ENCODE data around the gene INA. TPM values are rescaled to one million over a fixed set of nuclear protein-coding genes. Genes with fewer than 3 reads are reported as not detected.

INA gene
- total RNA-seq, 1 experiment from 2014 or later, result 0.52 TPM

DNA sequence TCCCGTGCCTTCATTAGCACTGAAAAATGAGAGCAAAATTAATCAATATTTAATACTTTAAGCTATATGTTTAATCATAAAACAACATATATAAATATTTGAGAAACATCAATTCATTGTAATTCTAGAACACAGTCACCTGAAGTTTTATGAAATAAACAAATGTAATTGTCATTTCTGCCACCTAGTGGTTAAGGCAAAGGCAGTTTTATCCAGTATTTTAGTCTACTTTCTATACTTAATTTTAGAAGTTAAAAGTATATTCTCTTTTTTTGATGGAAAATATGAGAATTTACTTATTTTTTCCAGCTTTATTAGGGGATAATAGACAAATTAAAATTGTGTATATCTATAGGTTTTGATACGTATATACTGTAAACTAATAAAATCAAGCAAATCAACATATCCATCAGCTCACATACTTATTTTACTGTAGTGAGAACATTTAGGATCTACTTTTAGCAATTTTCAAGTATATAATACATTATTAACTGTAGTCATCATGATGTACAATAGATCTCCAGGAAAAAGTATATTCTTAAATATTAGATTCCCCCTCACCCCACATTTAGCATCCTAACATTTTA is 57.1 kb downstream of the INA start:
- H3K9me3 ChIP-seq, result no peaks in the 10 kb centered on the region
- H3K36me3 ChIP-seq (ENCODE audit: control insufficient read depth, insufficient read depth, low read length), result peaks cover 4% of the 10 kb centered on the region
- TF ChIP-seq, protein P1, sequence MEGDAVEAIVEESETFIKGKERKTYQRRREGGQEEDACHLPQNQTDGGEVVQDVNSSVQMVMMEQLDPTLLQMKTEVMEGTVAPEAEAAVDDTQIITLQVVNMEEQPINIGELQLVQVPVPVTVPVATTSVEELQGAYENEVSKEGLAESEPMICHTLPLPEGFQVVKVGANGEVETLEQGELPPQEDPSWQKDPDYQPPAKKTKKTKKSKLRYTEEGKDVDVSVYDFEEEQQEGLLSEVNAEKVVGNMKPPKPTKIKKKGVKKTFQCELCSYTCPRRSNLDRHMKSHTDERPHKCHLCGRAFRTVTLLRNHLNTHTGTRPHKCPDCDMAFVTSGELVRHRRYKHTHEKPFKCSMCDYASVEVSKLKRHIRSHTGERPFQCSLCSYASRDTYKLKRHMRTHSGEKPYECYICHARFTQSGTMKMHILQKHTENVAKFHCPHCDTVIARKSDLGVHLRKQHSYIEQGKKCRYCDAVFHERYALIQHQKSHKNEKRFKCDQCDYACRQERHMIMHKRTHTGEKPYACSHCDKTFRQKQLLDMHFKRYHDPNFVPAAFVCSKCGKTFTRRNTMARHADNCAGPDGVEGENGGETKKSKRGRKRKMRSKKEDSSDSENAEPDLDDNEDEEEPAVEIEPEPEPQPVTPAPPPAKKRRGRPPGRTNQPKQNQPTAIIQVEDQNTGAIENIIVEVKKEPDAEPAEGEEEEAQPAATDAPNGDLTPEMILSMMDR (IDR thresholded peaks at IDR 0.05; ENCODE audit: insufficient read depth in 1 of 2, low read depth in 1 of 2, low read length in 1 of 2, severe bottlenecking in 1 of 2, unreplicated experiment in 1 of 2), result peak; percentile 42 to 69
- Mint-ChIP-seq H3K27ac (ENCODE audit: unreplicated experiment) (no peak overlapping the region), H3K9me3 (ENCODE audit: unreplicated experiment) (no peaks in the 10 kb centered on the region), H3K4me3 (ENCODE audit: unreplicated experiment) (no peak overlapping the region), H3K27me3 (ENCODE audit: insufficient read depth, unreplicated experiment) (no peaks in the 10 kb centered on the region), H3K36me3 (ENCODE audit: insufficient read depth, unreplicated experiment) (peaks cover 60% of the 10 kb centered on the region), H3K4me1 (ENCODE audit: low read depth, unreplicated experiment) (no peaks in the 10 kb centered on the region)
- POLR2A ChIA-PET, result no interaction called here
- CTCF ChIA-PET, result interaction anchor here (0.6 kb wide), 1 partner anchor 23 kb away, joined by 3 read pairs; no protein-coding TSS in a partner anchor
- no peak for DNase-seq
- H3K4me3 ChIP-seq (ENCODE audit: low read depth, low read length), result no peak overlapping the region
- H3K4me1 ChIP-seq, result no peaks in the 10 kb centered on the region
- intact Hi-C loops (cut with micrococcal nuclease; ENCODE audit: unreplicated experiment), result loop anchor here (2.0 kb wide), 1 partner anchor 415 kb away; the partner anchor contains the start of gene CNNM2
- no TSS peak for BruUV-seq (replicated peaks)
- H3K27me3 ChIP-seq (replicated peaks; ENCODE audit: control insufficient read depth, insufficient read depth, low read length), result no peaks in the 10 kb centered on the region

DNA sequence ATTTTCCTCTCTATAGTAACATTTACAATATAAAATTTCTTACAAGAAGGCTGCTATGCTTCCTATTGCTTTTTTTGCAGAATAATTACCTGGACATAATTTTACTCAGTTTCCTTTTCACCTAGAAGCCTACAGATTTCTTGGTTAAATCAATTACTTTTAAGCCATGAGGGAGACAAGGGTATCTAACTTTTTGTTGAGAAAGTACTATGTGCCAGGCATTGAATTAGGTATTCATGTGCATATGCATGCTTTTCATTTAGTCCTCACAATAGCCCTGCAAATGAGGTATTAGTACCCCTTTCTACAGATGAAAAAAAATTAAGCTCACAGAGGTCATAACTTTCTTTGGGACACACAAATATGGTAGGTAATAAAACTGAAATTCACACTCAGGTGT is 57.6 kb downstream of the INA start:
- H3K36me3 ChIP-seq (ENCODE audit: control insufficient read depth, insufficient read depth, low read length), result peaks cover 4% of the 10 kb centered on the region
- H3K36me3 Mint-ChIP-seq (ENCODE audit: insufficient read depth, unreplicated experiment), result peaks cover 65% of the 10 kb centered on the region
- intact Hi-C loops (cut with micrococcal nuclease; ENCODE audit: unreplicated experiment), result loop anchor here (2.0 kb wide), 1 partner anchor 416 kb away; the partner anchor contains the start of gene CNNM2
- TF ChIP-seq, protein P1 (IDR thresholded peaks at IDR 0.05; ENCODE audit: insufficient read depth in 1 of 2, low read depth in 1 of 2, low read length in 1 of 2, severe bottlenecking in 1 of 2, unreplicated experiment in 1 of 2), result no peak
- no TSS peak for BruUV-seq (replicated peaks)
- CTCF ChIA-PET, result interaction anchor here (0.6 kb wide), 1 partner anchor 22 kb away, joined by 3 read pairs; no protein-coding TSS in a partner anchor
- no peaks in the 10 kb centered on the region for H3K27me3 Mint-ChIP-seq (ENCODE audit: insufficient read depth, unreplicated experiment)
- POLR2A ChIA-PET, result no interaction called here
- H3K27me3 ChIP-seq (replicated peaks; ENCODE audit: control insufficient read depth, insufficient read depth, low read length), result no peaks in the 10 kb centered on the region
- no peaks in the 10 kb centered on the region for H3K9me3 Mint-ChIP-seq (ENCODE audit: unreplicated experiment)
- no peaks in the 10 kb centered on the region for H3K4me1 ChIP-seq
- no peak overlapping the region for H3K4me3 ChIP-seq (ENCODE audit: low read depth, low read length)
- DNase-seq, result no peak
- H3K9me3 ChIP-seq, result no peaks in the 10 kb centered on the region
- no peak overlapping the region for H3K4me3 Mint-ChIP-seq (ENCODE audit: unreplicated experiment)
- no peaks in the 10 kb centered on the region for H3K4me1 Mint-ChIP-seq (ENCODE audit: low read depth, unreplicated experiment)
- H3K27ac Mint-ChIP-seq (ENCODE audit: unreplicated experiment), result no peak overlapping the region

DNA sequence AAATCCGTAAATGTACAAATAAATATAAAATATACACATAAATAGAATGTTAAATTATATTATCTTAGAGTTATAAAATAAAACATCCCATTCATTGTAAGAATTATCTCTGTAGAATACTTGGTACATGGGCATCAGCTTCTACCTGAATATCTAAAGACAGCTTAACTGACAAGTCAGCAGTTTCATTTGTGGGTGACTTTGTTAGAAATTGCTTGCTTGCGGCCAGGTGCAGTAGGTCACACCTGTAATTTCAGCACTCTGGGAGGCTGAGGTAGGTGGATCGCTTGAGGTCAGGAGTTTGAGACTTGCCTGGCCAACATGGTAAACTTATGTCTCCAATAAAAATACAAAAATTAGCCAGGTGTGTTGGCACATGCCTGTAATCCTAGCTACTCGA is 59.4 kb downstream of the INA start:
- no peaks in the 10 kb centered on the region for H3K4me1 Mint-ChIP-seq (ENCODE audit: low read depth, unreplicated experiment)
- H3K27me3 Mint-ChIP-seq (ENCODE audit: insufficient read depth, unreplicated experiment), result no peaks in the 10 kb centered on the region
- H3K9me3 ChIP-seq, result no peaks in the 10 kb centered on the region
- no peak overlapping the region for H3K4me3 Mint-ChIP-seq (ENCODE audit: unreplicated experiment)
- no peak overlapping the region for H3K27ac Mint-ChIP-seq (ENCODE audit: unreplicated experiment)
- CTCF ChIA-PET, result no interaction called here
- H3K36me3 Mint-ChIP-seq (ENCODE audit: insufficient read depth, unreplicated experiment), result peaks cover 57% of the 10 kb centered on the region
- H3K4me1 ChIP-seq, result no peaks in the 10 kb centered on the region
- TF ChIP-seq, protein P1 (IDR thresholded peaks at IDR 0.05; ENCODE audit: insufficient read depth in 1 of 2, low read depth in 1 of 2, low read length in 1 of 2, severe bottlenecking in 1 of 2, unreplicated experiment in 1 of 2), result no peak
- no peak for DNase-seq
- POLR2A ChIA-PET, result no interaction called here
- no peaks in the 10 kb centered on the region for H3K9me3 Mint-ChIP-seq (ENCODE audit: unreplicated experiment)
- BruUV-seq (replicated peaks), result no TSS peak
- H3K4me3 ChIP-seq (ENCODE audit: low read depth, low read length), result no peak overlapping the region
- intact Hi-C loops (cut with micrococcal nuclease; ENCODE audit: unreplicated experiment), result no loop called here
- no peaks in the 10 kb centered on the region for H3K27me3 ChIP-seq (replicated peaks; ENCODE audit: control insufficient read depth, insufficient read depth, low read length)
- H3K36me3 ChIP-seq (ENCODE audit: control insufficient read depth, insufficient read depth, low read length), result peaks cover 4% of the 10 kb centered on the region

Other genes with a start within 250 kb of the INA start
- gene NT5C2, start 83.9 kb upstream of the INA start, total RNA-seq (2022), result 91.2 and 92.2 TPM in 2 replicates
- 0.21 TPM in 1 of 2 replicates, not detected in the other for gene RPEL1, start 31.3 kb upstream of the INA start, total RNA-seq (2022)
- gene PCGF6, start 74.0 kb downstream of the INA start, total RNA-seq (2022), result 20.4 and 21.6 TPM in 2 replicates
- gene TAF5, start 90.8 kb downstream of the INA start, total RNA-seq (2022), result 6.3 and 6.8 TPM in 2 replicates
- gene ATP5MK, start 119.3 kb downstream of the INA start, total RNA-seq (2022), result 340 and 369 TPM in 2 replicates
- gene PDCD11, start 119.5 kb downstream of the INA start, total RNA-seq (2022), result 55.3 and 62.8 TPM in 2 replicates
- gene CALHM2, start 175.2 kb downstream of the INA start, total RNA-seq (2022), result 0.52 and 0.58 TPM in 2 replicates
- not detected in 2 replicates for gene CALHM1, start 181.8 kb downstream of the INA start, total RNA-seq (2022)
- 0.18 TPM in 1 of 2 replicates, not detected in the other for gene CALHM3, start 202.1 kb downstream of the INA start, total RNA-seq (2022)
- 0.84 and 0.91 TPM in 2 replicates for gene NEURL1, start 216.6 kb downstream of the INA start, total RNA-seq (2022)

Data from Caco-2 (cell line).